ENCODE results near the gene TBXT. TPM values are rescaled to one million over a fixed set of nuclear protein-coding genes. Genes with fewer than 3 reads are reported as not detected.

The TBXT gene
- total and polyA plus RNA-seq, 2 of the 13 experiments (the other 11 are each of a cell fraction or from before 2014, with no cell fraction given): not detected

DNA sequence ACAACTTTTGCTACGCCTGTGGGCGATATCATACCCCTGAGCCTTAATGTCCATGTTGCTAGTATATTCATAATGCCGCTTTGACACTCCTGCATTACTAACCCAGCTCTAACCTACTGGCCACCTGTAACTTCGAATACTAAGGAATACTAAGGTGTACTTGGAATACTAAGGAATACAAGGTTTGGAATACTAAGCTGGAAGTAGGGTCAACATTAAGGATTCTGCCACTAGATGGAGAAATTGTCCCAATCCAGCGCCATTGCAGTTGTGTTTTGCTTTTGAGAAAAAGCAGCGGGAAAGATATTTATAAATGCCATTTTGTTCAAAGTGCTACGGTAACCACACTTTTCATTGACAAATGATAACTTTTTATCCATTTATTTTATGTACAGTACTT is 10.7 kb downstream of the TBXT start:
- ChIA-PET CTCF (ENCODE audit: low intra/inter-chr PET ratio, low total read pairs) (no interaction called here), POLR2A (no interaction called here)
- Histone ChIP-seq H3K36me3 (replicated peaks in 1 of 2; ENCODE audit: control insufficient read depth in 1 of 2, insufficient read depth in 2 of 2, low read length in 2 of 2) (no peaks in the 10 kb centered on the region), H3K9me3 (ENCODE audit: low read length) (no peaks in the 10 kb centered on the region), H2AFZ (ENCODE audit: low read length) (no peak overlapping the region), H3K4me2 (ENCODE audit: low read depth, low read length) (no peak overlapping the region), H3K27ac (ENCODE audit: extremely low read length, insufficient read depth, low read length) (no peak overlapping the region), H3K27me3 (ENCODE audit: control insufficient read depth in 1 of 2, insufficient read depth in 2 of 2, low read length in 2 of 2) (peaks cover 0 to 27% of the 10 kb centered on the region in 2 experiments; a peak in 2 of 5 replicates), H4K20me1 (ENCODE audit: insufficient read depth, low read length) (no peaks in the 10 kb centered on the region), H3K4me1 (ENCODE audit: insufficient read depth, low read length) (no peaks in the 10 kb centered on the region), H3K79me2 (ENCODE audit: insufficient read depth, low read length) (no peaks in the 10 kb centered on the region), H3K9ac (ENCODE audit: insufficient read depth, low read depth, low read length) (no peak overlapping the region), H3K4me3 (replicated peaks in 1 of 3; ENCODE audit: insufficient read depth in 1 of 3, low read depth in 2 of 3, low read length in 3 of 3) (no peak overlapping the region)
- WGBS (ENCODE audit: low lambda C conversion rate): 33% methylated on average over 7 of the region's 7 CpGs
- TF ChIP-seq THAP11 (CRISPR knock-in tag; IDR thresholded peaks at IDR 0.05) (no peak), STAG1 (CRISPR knock-in tag; IDR thresholded peaks at IDR 0.05) (peak; percentile 71), ZNF644 (CRISPR knock-in tag; IDR thresholded peaks at IDR 0.05; ENCODE audit: low read depth) (no peak), ZNF619 (CRISPR knock-in tag; IDR thresholded peaks at IDR 0.05) (no peak), REPIN1 (CRISPR knock-in tag; IDR thresholded peaks at IDR 0.05; ENCODE audit: borderline replicate concordance, low read depth) (no peak), RARA (CRISPR knock-in tag; IDR thresholded peaks at IDR 0.05) (no peak), HMGXB3 (CRISPR knock-in tag; IDR thresholded peaks at IDR 0.05; ENCODE audit: borderline replicate concordance) (no peak), AKAP8 (CRISPR knock-in tag; IDR thresholded peaks at IDR 0.05) (no peak), NR2C2 (CRISPR knock-in tag; IDR thresholded peaks at IDR 0.05; ENCODE audit: borderline replicate concordance) (no peak), MYNN (CRISPR knock-in tag; IDR thresholded peaks at IDR 0.05; ENCODE audit: low read depth) (no peak), HMG20B (CRISPR knock-in tag; conservative IDR thresholded peaks at IDR 0.05) (no peak), ZNF558 (CRISPR knock-in tag; IDR thresholded peaks at IDR 0.05; ENCODE audit: borderline replicate concordance) (no peak)
- TF ChIP-seq, protein P1, sequence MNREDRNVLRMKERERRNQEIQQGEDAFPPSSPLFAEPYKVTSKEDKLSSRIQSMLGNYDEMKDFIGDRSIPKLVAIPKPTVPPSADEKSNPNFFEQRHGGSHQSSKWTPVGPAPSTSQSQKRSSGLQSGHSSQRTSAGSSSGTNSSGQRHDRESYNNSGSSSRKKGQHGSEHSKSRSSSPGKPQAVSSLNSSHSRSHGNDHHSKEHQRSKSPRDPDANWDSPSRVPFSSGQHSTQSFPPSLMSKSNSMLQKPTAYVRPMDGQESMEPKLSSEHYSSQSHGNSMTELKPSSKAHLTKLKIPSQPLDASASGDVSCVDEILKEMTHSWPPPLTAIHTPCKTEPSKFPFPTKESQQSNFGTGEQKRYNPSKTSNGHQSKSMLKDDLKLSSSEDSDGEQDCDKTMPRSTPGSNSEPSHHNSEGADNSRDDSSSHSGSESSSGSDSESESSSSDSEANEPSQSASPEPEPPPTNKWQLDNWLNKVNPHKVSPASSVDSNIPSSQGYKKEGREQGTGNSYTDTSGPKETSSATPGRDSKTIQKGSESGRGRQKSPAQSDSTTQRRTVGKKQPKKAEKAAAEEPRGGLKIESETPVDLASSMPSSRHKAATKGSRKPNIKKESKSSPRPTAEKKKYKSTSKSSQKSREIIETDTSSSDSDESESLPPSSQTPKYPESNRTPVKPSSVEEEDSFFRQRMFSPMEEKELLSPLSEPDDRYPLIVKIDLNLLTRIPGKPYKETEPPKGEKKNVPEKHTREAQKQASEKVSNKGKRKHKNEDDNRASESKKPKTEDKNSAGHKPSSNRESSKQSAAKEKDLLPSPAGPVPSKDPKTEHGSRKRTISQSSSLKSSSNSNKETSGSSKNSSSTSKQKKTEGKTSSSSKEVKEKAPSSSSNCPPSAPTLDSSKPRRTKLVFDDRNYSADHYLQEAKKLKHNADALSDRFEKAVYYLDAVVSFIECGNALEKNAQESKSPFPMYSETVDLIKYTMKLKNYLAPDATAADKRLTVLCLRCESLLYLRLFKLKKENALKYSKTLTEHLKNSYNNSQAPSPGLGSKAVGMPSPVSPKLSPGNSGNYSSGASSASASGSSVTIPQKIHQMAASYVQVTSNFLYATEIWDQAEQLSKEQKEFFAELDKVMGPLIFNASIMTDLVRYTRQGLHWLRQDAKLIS (CRISPR knock-in tag; IDR thresholded peaks at IDR 0.05): no peak
- TF ChIP-seq, protein P2, sequence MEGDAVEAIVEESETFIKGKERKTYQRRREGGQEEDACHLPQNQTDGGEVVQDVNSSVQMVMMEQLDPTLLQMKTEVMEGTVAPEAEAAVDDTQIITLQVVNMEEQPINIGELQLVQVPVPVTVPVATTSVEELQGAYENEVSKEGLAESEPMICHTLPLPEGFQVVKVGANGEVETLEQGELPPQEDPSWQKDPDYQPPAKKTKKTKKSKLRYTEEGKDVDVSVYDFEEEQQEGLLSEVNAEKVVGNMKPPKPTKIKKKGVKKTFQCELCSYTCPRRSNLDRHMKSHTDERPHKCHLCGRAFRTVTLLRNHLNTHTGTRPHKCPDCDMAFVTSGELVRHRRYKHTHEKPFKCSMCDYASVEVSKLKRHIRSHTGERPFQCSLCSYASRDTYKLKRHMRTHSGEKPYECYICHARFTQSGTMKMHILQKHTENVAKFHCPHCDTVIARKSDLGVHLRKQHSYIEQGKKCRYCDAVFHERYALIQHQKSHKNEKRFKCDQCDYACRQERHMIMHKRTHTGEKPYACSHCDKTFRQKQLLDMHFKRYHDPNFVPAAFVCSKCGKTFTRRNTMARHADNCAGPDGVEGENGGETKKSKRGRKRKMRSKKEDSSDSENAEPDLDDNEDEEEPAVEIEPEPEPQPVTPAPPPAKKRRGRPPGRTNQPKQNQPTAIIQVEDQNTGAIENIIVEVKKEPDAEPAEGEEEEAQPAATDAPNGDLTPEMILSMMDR (CRISPR knock-in tag; IDR thresholded peaks at IDR 0.05): peak; percentile 53
- in situ Hi-C loops (cut with HindIII; ENCODE audit: extremely low pct_ligation_motif_present, low pct_unique_long_range_greater_than_20kb): no loop called here
- DNase-seq (ENCODE audit: low spot score) (peak; percentile 6), ATAC-seq (peak; percentile 67), FAIRE-seq (peak; percentile 89)
- intact Hi-C loops (cut with micrococcal nuclease; ENCODE audit: unreplicated experiment): loop anchor here (1.0 kb wide), 1 partner anchor 244 kb away; no protein-coding TSS in a partner anchor
- BruUV-seq (replicated peaks): no TSS peak
